Heart left ventricle (tissue), 13 donors: ENCODE data around the gene UXT.

ENCODE experiments used
- POLR2A ChIP-seq, 2 donors: fragments of 450-650 bp; IDR thresholded peaks; one replicate each; pipeline ENCODE4 v1.6.1; 2017; ENCODE audit warnings: antibody characterized with exemption in 2 of 2, mild to moderate bottlenecking in 2 of 2, moderate library complexity in 2 of 2
- TF ChIP-seq, protein P1 (sequence below), 12 donors: fragments of 200-600 bp; sonication (generic) in 4 of 12; IDR thresholded peaks; one replicate each; pipeline versions ENCODE4 v1.5.0 to v1.8.0; 2018 to 2022; ENCODE audit warnings: antibody characterized with exemption in 12 of 12, mild to moderate bottlenecking in 5 of 12
- donor health status: ischemic (EF 13 %, LVEDD 7.1; RV severe dilation, severe dysfunction).
- donor health status: DM: no; HTN: yes; CAD: no.
- donor health status: DM: no; HTN: no; CAD: no.
- donor health status: ischemic (EF 25% LVEDD 6.9; RV normal size, moderate dysfunction).
- donor health status: ischemic (EF 25% LVEDD 5.7; RV mildly dilated, moderate dysfunction).
- donor health status: ischemic (EF 35%, LVEDD 5.7; RV mildly dilated, moderate dysfunction).
- donor health status: nonischemic (EF 11% LVEDD 7.7; RV severe dilation, severe dysfunction).
- donor health status: DM: yes; HTN: yes; CAD: no.
- donor health status: PGD.
- donor health status: ischemic (EF 29% LVEDD 5.4; RV normal size, mild dysfunction).
- donor health status: nonischemic (EF 23%, LVEDD 6.1; RV moderate dilation, normal function).

DNA sequence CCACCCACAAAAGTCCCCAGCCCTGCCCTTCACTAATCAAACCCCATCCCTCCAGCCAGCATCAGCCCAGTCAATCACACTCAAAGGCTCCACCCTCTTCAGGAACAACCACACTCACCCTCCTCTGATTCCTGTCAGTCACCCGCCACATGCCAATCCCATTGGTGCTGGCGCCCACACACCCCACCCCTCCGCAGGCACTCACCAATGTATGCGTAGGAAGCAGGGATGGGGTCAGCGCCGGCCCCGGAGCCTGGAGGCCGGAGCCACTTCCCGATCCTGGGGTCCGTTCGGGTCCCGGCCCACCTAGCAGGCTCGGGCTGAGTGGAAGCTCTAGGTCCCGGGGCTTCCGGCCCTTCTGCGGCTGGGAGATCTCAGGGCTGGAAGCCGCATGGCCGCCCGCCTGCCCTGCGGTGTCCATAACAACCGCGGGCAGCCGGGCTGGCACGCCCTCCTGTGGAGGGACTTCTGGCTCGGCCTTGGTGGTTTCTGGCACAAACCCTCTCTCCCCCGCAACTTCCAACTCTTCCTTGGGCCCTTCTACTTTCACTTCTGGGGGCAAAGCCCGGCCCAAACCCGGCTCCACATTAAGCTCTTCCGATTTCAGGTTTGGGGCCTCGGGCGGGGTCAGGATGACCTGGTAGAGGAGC, 21.3 kb downstream of the UXT start:
- TF ChIP-seq, protein P1, sequence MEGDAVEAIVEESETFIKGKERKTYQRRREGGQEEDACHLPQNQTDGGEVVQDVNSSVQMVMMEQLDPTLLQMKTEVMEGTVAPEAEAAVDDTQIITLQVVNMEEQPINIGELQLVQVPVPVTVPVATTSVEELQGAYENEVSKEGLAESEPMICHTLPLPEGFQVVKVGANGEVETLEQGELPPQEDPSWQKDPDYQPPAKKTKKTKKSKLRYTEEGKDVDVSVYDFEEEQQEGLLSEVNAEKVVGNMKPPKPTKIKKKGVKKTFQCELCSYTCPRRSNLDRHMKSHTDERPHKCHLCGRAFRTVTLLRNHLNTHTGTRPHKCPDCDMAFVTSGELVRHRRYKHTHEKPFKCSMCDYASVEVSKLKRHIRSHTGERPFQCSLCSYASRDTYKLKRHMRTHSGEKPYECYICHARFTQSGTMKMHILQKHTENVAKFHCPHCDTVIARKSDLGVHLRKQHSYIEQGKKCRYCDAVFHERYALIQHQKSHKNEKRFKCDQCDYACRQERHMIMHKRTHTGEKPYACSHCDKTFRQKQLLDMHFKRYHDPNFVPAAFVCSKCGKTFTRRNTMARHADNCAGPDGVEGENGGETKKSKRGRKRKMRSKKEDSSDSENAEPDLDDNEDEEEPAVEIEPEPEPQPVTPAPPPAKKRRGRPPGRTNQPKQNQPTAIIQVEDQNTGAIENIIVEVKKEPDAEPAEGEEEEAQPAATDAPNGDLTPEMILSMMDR (IDR thresholded peaks at IDR 0.05), result peak in 2 of 12 donors; percentile 4 to 24
- no peak for TF ChIP-seq POLR2A (IDR thresholded peaks at IDR 0.05)
